Amniotic epithelial cell (primary cell): ENCODE results near the gene METAP1D.

Experiments
- DNase-seq: peaks from one replicate; pipeline ENCODE4 v3.0.0-alpha.2; 2010; ENCODE audit warnings: low read depth

The METAP1D gene

GRCh38 chr2:172080641-172081220 is 81.0 kb downstream of the METAP1D start:
- DNase-seq, result no peak

- DNase-seq, result no peak
These were observed 81.7 kb downstream of the METAP1D start for GRCh38 chr2:172081221-172082022.

DNA sequence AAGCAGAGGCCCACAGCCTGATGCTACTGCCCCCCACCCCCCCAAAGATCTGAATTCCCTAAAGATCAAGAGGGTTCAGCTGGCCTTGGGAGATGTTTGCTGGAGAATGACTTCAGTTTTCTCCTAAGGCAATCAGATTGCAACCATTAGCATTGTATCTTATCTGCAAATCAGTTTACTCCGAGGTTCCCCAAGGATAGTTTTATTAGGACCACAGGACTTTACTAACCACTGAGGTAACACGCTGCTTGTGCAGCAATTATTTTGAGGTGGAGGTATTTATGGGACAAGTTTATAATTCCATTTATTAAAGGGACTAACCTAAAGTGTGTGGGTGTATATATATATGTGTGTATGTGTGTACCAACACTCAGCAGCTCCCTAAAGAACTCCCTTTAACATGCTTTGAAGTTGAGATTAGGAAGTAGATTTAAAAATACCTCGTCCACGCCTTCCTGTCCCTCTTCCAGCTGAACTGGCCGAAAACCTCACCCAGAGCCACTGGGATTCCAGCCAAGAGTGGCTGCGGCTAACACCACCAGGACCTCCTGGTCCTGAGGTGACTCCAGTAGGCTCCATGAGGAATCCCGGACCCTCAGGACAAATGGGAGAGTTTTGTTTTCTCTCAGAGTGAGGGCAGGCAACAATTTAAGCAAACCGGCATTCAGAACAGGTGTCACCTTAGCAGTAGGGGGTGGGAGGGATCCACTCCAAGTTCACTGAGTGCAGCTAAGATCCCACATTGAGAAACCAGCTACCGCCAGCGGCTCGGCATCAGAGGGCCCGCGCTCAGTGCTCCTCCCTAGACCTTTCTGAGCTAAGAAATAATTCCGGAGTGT is 82.6 kb downstream of the METAP1D start:
- no peak for DNase-seq

GRCh38 chr2:172082944-172083627 is 83.3 kb downstream of the METAP1D start:
- DNase-seq, result no peak

- no peak for DNase-seq
These were observed 84.1 kb downstream of the METAP1D start for GRCh38 chr2:172083628-172084394.

DNA sequence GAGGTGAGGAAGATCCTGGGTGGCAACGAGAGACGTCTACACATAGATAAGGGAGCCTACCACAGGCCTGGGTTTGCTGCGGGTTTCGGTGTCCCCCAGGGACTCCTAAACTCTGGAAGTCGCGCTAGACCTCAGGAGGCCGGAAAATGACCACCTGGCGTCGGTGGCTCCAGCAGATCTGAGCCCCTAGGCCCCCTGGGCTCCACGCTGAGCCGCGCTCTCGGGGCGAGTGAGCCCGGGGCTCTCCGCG is 84.6 kb downstream of the METAP1D start:
- no peak for DNase-seq

DNA sequence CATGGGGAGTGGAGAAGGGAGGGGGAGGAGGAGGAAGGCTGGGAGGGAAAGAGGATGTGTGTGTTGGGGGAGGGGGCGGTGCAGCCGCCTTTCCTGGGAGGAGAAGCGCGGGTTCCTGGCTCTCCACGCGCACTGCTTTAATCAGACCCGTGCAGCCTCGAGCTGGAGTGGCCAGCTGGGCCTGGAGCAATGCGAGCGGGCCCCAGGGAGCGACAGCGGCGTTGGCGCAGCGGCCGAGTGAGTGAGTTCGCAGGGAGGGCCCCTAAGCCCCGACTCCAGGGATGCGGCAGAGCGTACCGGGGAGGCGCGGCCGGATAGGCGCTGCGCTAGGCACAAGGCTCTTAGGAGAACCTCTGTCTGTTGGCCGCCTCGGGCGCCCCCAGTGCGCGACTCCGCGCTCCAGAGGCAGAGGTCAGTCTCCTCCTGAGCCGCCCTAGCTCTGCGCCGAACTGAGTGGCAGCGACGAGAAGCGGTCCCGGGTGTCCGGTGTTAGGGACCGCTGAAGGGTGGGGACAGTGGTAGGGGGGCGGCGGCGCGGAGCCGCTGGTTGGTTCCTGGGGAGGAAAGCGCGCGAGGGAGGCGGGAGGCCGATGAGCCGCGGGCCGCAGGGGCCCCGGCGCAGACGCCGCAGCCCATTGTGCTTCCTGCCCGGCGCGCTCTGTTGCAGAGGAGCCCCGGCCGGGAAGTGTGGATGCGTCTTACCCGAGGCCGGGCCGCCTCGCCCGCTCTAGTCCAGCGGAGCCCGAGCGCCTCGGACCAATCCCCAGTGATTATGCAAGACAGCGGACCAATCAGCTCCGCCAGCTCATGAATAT is 85.1 kb downstream of the METAP1D start:
- peak; percentile 89 for DNase-seq

GRCh38 chr2:172085460-172086159 is 85.9 kb downstream of the METAP1D start, which contains the start of gene DLX1:
Gene DLX1 (plus strand): TSS chr2:172085507. CDS start chr2:172085678, 171 bp downstream.
- DNase-seq, result no peak

GRCh38 chr2:172086241-172087206 is 86.8 kb downstream of the METAP1D start:
- DNase-seq, result no peak

DNA sequence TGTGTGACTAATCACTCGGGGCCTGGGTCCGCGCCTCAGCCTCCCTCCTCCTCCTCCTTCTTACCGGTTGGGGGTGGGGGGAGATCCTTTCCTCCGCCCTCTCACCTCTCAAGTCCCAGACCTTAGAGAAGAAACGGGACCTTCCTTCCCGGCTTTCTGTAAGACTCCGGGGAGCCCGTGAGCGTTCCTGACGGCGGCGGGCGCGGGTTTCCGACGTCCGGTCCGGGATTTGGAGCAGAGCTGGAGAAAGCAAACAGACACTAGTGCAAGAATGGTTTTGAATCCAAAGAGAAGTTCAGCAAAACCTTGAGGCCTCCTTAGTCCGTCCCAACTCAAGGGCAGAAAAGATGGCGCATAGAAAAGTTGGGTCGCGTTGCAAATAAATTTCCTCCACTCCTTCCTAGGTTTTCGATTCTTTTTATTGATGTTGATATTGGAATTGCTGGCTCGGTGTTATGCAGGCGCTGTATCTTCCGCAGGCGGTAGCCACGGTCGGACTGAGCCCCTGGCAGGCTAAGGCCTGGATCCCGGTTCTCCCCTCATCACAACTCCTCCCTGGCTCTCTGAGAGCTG is 87.5 kb downstream of the METAP1D start:
- no peak for DNase-seq

GRCh38 chr2:172087780-172088244 is 88.1 kb downstream of the METAP1D start:
- no peak for DNase-seq

DNA sequence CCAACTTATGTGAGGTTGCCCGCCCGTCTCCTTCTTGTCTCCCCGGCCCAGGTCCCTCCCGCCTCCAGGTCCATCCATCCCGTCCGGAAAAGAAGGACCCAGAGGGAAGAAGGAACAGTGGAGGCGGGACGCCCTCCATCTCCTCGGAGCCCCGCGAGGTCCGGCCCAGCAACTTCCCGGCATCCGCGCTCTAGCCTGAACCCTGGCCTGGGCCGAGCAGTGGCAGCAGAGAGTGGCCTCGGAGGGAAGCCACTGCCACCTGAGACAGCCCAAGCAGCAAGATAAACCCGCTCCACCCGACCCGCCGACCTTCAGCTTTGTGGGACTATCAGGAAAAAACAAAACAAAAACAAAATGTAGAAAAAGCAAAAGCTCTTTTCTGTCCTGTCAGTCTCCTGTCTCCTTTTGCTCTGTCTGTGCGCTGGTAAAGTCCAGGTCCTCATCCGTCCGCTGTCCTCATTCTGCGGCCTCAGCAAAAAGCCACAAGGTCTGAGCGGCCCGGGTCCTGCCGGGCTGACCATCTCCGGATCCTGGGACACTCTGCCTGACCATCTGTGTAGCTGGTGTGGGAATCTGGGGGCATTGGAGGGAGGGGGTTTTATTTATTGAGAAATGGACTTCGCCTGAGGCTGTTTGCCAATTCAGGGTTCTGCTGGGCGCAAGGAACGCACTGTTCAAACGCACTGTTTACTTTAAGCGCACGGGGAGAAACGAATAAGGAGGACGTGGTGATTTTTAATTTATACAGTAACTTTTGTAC is 88.7 kb downstream of the METAP1D start:
- DNase-seq, result no peak

DNA sequence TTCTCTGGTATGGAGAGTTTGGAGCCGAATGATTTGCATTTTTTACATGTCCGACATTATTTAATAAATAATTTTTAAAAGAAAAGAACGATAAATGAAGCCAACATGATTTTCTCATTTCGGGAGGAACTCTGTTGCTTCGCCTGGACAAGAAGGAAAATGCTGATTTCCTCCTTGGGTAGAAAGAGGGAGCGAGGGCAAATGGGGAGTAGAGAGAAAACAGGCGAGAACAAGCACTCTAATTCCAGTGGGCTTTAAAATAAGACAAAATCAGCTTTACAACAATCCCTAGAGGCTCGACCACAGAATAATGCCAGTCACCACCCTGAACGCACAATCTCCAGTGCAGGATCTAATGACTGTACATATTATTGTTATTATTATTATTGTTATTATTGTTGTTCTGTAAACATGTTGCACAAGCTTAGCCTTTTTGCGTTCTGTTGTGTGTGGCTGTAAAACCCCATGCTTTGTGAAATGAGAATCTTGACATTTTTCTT is 89.3 kb downstream of the METAP1D start:
- no peak for DNase-seq

GRCh38 chr2:172089633-172090032 is 89.9 kb downstream of the METAP1D start:
- DNase-seq, result no peak

DNA sequence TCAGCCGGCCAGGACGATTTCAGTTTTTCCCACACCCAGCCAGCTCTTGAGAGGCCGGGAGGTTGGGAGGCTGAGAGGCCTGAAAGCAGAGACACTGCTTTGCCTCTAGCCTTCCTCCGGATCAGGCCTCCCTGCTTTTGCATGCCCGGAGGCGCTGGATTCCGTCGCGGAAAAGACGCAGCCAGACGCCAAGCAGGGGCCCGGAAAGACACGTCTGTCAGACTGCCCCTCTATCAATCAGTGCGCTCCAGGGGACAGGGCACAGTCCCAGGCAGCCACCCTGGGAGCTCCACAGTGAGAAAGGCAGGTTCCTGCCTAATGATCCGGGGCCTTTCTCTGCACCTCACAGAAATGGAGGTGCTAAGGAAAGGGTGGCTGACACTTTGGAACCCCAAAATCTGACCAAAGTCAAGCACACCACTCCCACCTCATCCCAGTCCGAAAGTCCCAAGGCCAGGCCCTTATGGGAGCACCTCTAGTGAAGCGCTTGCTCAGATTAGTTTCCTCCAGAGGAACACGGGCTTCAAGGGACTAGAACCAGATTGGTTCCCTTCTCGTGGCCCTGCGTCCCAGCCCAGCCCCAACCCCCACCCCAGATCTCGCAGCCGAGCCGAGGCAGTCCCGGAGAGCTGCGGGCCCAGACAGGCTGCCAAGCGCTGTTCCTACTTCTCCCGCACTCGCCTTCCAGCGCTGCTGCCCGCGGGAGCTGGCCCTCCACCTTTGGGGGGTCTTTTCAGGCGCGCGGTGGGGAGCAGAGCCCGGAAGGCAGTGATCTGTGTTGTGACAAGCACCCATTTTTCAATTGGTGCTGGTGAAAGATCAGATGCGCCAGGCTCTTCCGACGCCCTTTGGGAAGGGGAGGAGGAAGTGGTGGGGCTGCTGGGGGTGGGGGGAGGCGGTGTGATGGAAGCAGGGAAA is 90.5 kb downstream of the METAP1D start:
- no peak for DNase-seq

- no peak for DNase-seq
These were observed 91.4 kb downstream of the METAP1D start for GRCh38 chr2:172091000-172091641.
